CD14-positive monocyte (primary cell): ENCODE measurements around the gene MT3. TPM values are rescaled to one million over a fixed set of nuclear protein-coding genes. Genes with fewer than 3 reads are reported as not detected.

ENCODE experiments used
- DNase-seq, 3 donors: peaks; one replicate each; pipeline ENCODE4 v3.0.0-alpha.2; 2011 to 2022
- H2AFZ ChIP-seq: 2 replicates; pipeline ENCODE4 v1.6.0; 2012; ENCODE audit warnings: mild to moderate bottlenecking, low read depth, low read length, inconsistent platforms; ENCODE audit not compliant: insufficient read depth, poor library complexity, severe bottlenecking
- H3K27ac ChIP-seq, 2 donors: 1 replicate in 1 of 2; 2 replicates in 1 of 2; pipeline ENCODE4 v1.5.1; 2012 to 2013; ENCODE audit warnings: low read length in 2 of 2, control low read depth in 1 of 2, inconsistent platforms in 1 of 2, low read depth in 1 of 2, mild to moderate bottlenecking in 1 of 2
- H3K27me3 ChIP-seq, 2 donors: one replicate each; pipeline versions ENCODE4 v1.6.0 to v1.6.1; 2011 to 2013; ENCODE audit warnings: low read length in 2 of 2; ENCODE audit not compliant: control insufficient read depth in 2 of 2, insufficient read depth in 2 of 2
- H3K36me3 ChIP-seq, 2 donors: replicated peaks in 1 of 2; 1 replicate in 1 of 2; 2 replicates in 1 of 2; pipeline versions ENCODE4 v1.5.1 to v1.6.1; 2012 to 2013; ENCODE audit warnings: low read length in 2 of 2, control low read depth in 1 of 2, inconsistent platforms in 1 of 2, mild to moderate bottlenecking in 1 of 2; ENCODE audit not compliant: insufficient read depth in 2 of 2, control insufficient read depth in 1 of 2
- H3K4me1 ChIP-seq, 2 donors: 1 replicate in 1 of 2; 2 replicates in 1 of 2; pipeline versions ENCODE4 v1.5.1 to v1.6.1; 2012 to 2013; ENCODE audit warnings: low read length in 2 of 2, control low read depth in 1 of 2, inconsistent platforms in 1 of 2, mild to moderate bottlenecking in 1 of 2, moderate library complexity in 1 of 2; ENCODE audit not compliant: insufficient read depth in 2 of 2, control insufficient read depth in 1 of 2
- H3K4me2 ChIP-seq: replicated peaks from 2 replicates; pipeline ENCODE3; 2012; ENCODE audit warnings: low read length, moderate library complexity, mild to moderate bottlenecking; ENCODE audit not compliant: poor library complexity, severe bottlenecking; ENCODE audit errors: extremely low read depth
- H3K4me3 ChIP-seq, 3 experiments: fragments of 200-600 bp in 1 of 3; sonication (generic) in 1 of 3; replicated peaks in 1 of 3; 1 replicate in 2 of 3; 2 replicates in 1 of 3; pipeline ENCODE4 v1.5.1; 2011 to 2013; ENCODE audit warnings: low read length in 3 of 3, mild to moderate bottlenecking in 3 of 3, control low read depth in 2 of 3, low read depth in 2 of 3, inconsistent platforms in 1 of 3, moderate library complexity in 1 of 3
- H3K79me2 ChIP-seq: 2 replicates; pipeline ENCODE4 v1.6.0; 2012; ENCODE audit warnings: mild to moderate bottlenecking, control low read depth, inconsistent platforms, low read length, moderate library complexity; ENCODE audit not compliant: insufficient read depth
- H3K9ac ChIP-seq: 2 replicates; pipeline ENCODE4 v1.6.0; 2017; ENCODE audit warnings: low read length, mild to moderate bottlenecking; ENCODE audit not compliant: insufficient read depth, poor library complexity, severe bottlenecking
- H3K9me3 ChIP-seq, 2 donors: replicated peaks in 1 of 2; 1 replicate in 1 of 2; 2 replicates in 1 of 2; pipeline versions ENCODE4 v1.5.1 to v1.6.1; 2012 to 2013; ENCODE audit warnings: low read length in 2 of 2, control low read depth in 1 of 2; ENCODE audit not compliant: control insufficient read depth in 1 of 2, insufficient read depth in 1 of 2
- H4K20me1 ChIP-seq: 2 replicates; pipeline ENCODE4 v1.6.0; 2012; ENCODE audit warnings: mild to moderate bottlenecking, low read length, control low read depth, moderate library complexity; ENCODE audit not compliant: insufficient read depth
- H3K27ac Mint-ChIP-seq, 7 donors: one replicate each; pipeline ENCODE4 v1.8.0; 2020; ENCODE audit warnings: mild to moderate bottlenecking in 7 of 7, mixed read lengths in 7 of 7, moderate library complexity in 6 of 7, inconsistent platforms in 2 of 7
- H3K27me3 Mint-ChIP-seq, 3 donors: one replicate each; pipeline ENCODE4 v1.8.0; 2021 to 2022; ENCODE audit warnings: low read depth in 3 of 3, mild to moderate bottlenecking in 3 of 3, mixed read lengths in 3 of 3, moderate library complexity in 3 of 3, inconsistent platforms in 1 of 3
- H3K36me3 Mint-ChIP-seq, 2 donors: one replicate each; pipeline ENCODE4 v1.8.0; 2020; ENCODE audit warnings: mixed read lengths in 2 of 2, inconsistent platforms in 1 of 2, mild to moderate bottlenecking in 1 of 2
- H3K4me1 Mint-ChIP-seq: one replicate; pipeline ENCODE4 v1.8.0; 2020; ENCODE audit warnings: mild to moderate bottlenecking, mixed read lengths
- H3K4me3 Mint-ChIP-seq, 2 donors: one replicate each; pipeline ENCODE4 v1.8.0; 2020; ENCODE audit warnings: mild to moderate bottlenecking in 2 of 2, mixed read lengths in 2 of 2, moderate library complexity in 1 of 2
- H3K9me3 Mint-ChIP-seq, 7 donors: one replicate each; pipeline ENCODE4 v1.8.0; 2020 to 2022; ENCODE audit warnings: mixed read lengths in 7 of 7, mild to moderate bottlenecking in 6 of 7, moderate library complexity in 6 of 7, inconsistent platforms in 2 of 7
- CTCF ChIP-seq: fragments of 200-600 bp; IDR thresholded peaks from one replicate; pipeline ENCODE4 v1.8.0; 2022; ENCODE audit warnings: antibody characterized with exemption, mild to moderate bottlenecking
- WGBS: methylation state at CpG from one replicate; pipeline ENCODE4 v1.1.5; 2013; ENCODE audit warnings: missing lambda C conversion rate; ENCODE audit not compliant: insufficient coverage; 5-methylcytosine and 5-hydroxymethylcytosine counted together
- intact Hi-C, 2 donors: fragments of 100-400 bp; cut with micrococcal nuclease; formaldehyde crosslinking; loops; one replicate each; pipeline versions ENCODE4 v1.15.0 to v1.15.1; 2023
- polyA plus RNA-seq, 3 donors: library from polyadenylated mRNA; depleted of rRNA in 1 of 3; unstranded in 2 of 3; stranded (reverse) in 1 of 3; fragments of 300-500 nt in 2 of 3; fragments of >200 nt in 1 of 3; fragmentation: Illumina TruSeq in 2 of 3; gene quantifications; 1 replicate in 2 of 3; 2 replicates in 1 of 3; pipeline ENCODE4 v1.2.3, GENCODE V29; 2012 to 2021

The MT3 gene
- polyA plus RNA-seq, 3 donors, result not detected

GRCh38 chr16:56600398-56600999 lies 11.2 kb downstream of the MT3 start:
- Mint-ChIP-seq H3K27ac (peak overlapping the region in 1 of 7 donors; percentile 23), H3K4me3 (peak overlapping the region in 1 of 2 donors; percentile 40), H3K9me3 (peaks cover 0 to 3% (median 0%) of the 10 kb centered on the region in 7 donors), H3K36me3 (no peaks in the 10 kb centered on the region), H3K27me3 (peaks cover 19 to 30% (median 23%) of the 10 kb centered on the region in 3 donors), H3K4me1 (no peaks in the 10 kb centered on the region)
- H3K27ac ChIP-seq, result no peak overlapping the region
- H3K79me2 ChIP-seq, result no peaks in the 10 kb centered on the region
- H2AFZ ChIP-seq, result no peak overlapping the region
- H3K36me3 ChIP-seq, result no peaks in the 10 kb centered on the region
- DNase-seq, result peak; percentile 20 to 40 (median 30)
- WGBS, result 25% methylated on average over 7 of the region's 8 CpGs
- intact Hi-C loops, result loop anchor here (10.0 kb wide), 3 partner anchors 104 to 584 kb away; partner anchors contain the start of genes NUDT21 (in 1 of the 2), OGFOD1 (in 1 of the 2), PSME3IP1 (in 1 of the 2) and RSPRY1 (in 1 of the 2)
- no peak overlapping the region for H3K9ac ChIP-seq
- peaks cover 0 to 10% of the 10 kb centered on the region in 2 donors for H3K27me3 ChIP-seq
- H3K4me2 ChIP-seq, result no peak overlapping the region
- TF ChIP-seq CTCF, result peak; percentile 72
- no peaks in the 10 kb centered on the region for H3K9me3 ChIP-seq
- no peak overlapping the region for H3K4me3 ChIP-seq
- no peaks in the 10 kb centered on the region for H3K4me1 ChIP-seq
- H4K20me1 ChIP-seq, result no peaks in the 10 kb centered on the region

- H3K4me3 Mint-ChIP-seq, result peak overlapping the region in 1 of 2 donors; percentile 65
- no peaks in the 10 kb centered on the region for H3K36me3 Mint-ChIP-seq
- Histone ChIP-seq H3K4me3 (no peak overlapping the region), H3K4me2 (no peak overlapping the region), H3K36me3 (no peaks in the 10 kb centered on the region), H3K4me1 (no peaks in the 10 kb centered on the region), H3K79me2 (no peaks in the 10 kb centered on the region), H4K20me1 (no peaks in the 10 kb centered on the region), H3K9me3 (no peaks in the 10 kb centered on the region), H3K27ac (no peak overlapping the region), H3K27me3 (peaks cover 0 to 10% of the 10 kb centered on the region in 2 donors), H2AFZ (no peak overlapping the region), H3K9ac (no peak overlapping the region)
- TF ChIP-seq CTCF, result no peak
- peaks cover 16 to 30% (median 23%) of the 10 kb centered on the region in 3 donors for H3K27me3 Mint-ChIP-seq
- 91% methylated on average over 5 of the region's 9 CpGs for WGBS
- peaks cover 0 to 3% (median 0%) of the 10 kb centered on the region in 7 donors for H3K9me3 Mint-ChIP-seq
- no peaks in the 10 kb centered on the region for H3K4me1 Mint-ChIP-seq
- no peak for DNase-seq
- no peak overlapping the region for H3K27ac Mint-ChIP-seq
- intact Hi-C loops, result loop anchor here (10.0 kb wide), 3 partner anchors 103 to 583 kb away; partner anchors contain the start of genes NUDT21 (in 1 of the 2), OGFOD1 (in 1 of the 2), PSME3IP1 (in 1 of the 2) and RSPRY1 (in 1 of the 2)
Measured at GRCh38 chr16:56601325-56601724, 12.0 kb downstream of the MT3 start.
